Skeletal muscle tissue (tissue), 4 donors: ENCODE results near the gene RHBDF1. TPM values are rescaled to one million over a fixed set of nuclear protein-coding genes. Genes with fewer than 3 reads are reported as not detected.

ENCODE experiments used
- H3K27ac ChIP-seq: one replicate; pipeline ENCODE4 v1.7.0; 2013; ENCODE audit warnings: mild to moderate bottlenecking, low read depth, low read length, inconsistent platforms
- H3K27me3 ChIP-seq, 3 donors: one replicate each; pipeline ENCODE4 v1.7.0; 2013; ENCODE audit warnings: low read length in 3 of 3; ENCODE audit not compliant: control insufficient read depth in 3 of 3, insufficient read depth in 3 of 3
- H3K36me3 ChIP-seq, 3 donors: one replicate each; pipeline ENCODE4 v1.7.0; 2013; ENCODE audit warnings: low read length in 3 of 3; ENCODE audit not compliant: control insufficient read depth in 3 of 3, insufficient read depth in 3 of 3
- H3K4me1 ChIP-seq, 3 donors: one replicate each; pipeline ENCODE4 v1.7.0; 2013; ENCODE audit warnings: low read length in 3 of 3, mild to moderate bottlenecking in 3 of 3; ENCODE audit not compliant: control insufficient read depth in 3 of 3, insufficient read depth in 3 of 3
- H3K4me3 ChIP-seq, 3 donors: one replicate each; pipeline ENCODE4 v1.7.0; 2013; ENCODE audit warnings: low read length in 3 of 3
- H3K9ac ChIP-seq, 3 donors: one replicate each; pipeline ENCODE4 v1.7.0; 2013; ENCODE audit warnings: low read length in 3 of 3, mild to moderate bottlenecking in 3 of 3, moderate library complexity in 2 of 3, low read depth in 1 of 3
- H3K9me3 ChIP-seq, 3 donors: one replicate each; pipeline ENCODE4 v1.7.0; 2013; ENCODE audit warnings: low read length in 3 of 3; ENCODE audit not compliant: control insufficient read depth in 3 of 3
- total RNA-seq: library from RNA; depleted of rRNA; stranded (reverse); fragments of >200 nt; gene quantifications from one replicate; pipeline ENCODE4 v1.2.3, GENCODE V29; 2014
- donor health status: Osteomylitis.

RHBDF1 gene
- total RNA-seq, result 19.8 TPM

DNA sequence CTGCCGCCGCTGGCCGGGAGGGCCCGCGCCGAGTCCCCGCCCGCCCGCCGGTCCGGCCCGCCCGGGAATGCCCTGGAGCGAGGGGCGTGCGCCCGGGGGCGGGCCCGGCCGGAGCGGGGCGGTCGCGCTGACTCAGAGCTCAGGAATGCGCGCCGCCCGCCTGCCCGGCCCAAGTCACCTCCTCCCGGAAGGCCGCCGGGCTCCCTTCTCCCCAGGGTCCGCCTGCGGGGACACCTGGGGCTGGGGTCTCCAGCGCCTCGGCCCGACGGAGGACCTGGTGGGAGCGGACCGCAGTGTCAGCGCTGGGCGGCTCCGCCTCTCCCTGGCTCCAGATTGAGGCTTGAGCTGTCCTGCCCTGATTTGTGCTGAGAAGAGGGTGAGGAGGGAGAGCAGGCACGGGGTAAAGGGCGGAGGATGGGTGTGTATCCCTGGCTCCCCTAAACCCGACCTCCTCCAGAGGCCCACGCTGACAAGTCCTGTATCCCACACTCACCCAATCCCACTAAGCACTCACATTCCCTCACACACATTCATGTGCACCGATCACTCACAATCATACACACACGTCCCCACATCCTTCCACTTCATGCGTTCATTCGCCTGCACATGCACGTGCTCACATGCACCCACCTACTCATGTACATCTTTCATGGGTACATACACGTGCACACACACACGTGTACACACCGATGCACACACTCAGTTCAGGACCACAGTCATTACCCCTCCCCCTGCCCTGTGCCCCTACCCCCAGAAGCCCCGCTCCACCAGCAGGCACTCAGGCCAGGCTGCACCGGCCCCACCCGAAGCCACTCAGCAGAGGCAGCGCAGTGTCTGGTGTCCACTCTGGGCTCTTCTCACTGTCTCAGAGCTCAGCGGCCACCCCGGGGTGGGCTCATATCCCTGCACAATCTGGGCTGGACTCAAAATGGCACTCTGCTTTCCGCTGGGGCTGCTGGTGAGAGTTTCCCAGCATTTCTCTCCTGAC is at the start of gene RHBDF1:
Gene RHBDF1, minus strand, starts transcription at position 71 of the 988 bp plus-strand sequence. CDS start 7,616 bp downstream, outside the sequence.
- Histone ChIP-seq H3K4me3 (peak within 1 kb of the TSS; percentile 71 to 81 (median 78)), H3K9ac (peak within 1 kb of the TSS; percentile 81 to 87 (median 85)), H3K27me3 (no peaks in the 10 kb centered on the region), H3K27ac (peak within 1 kb of the TSS; percentile 84), H3K4me1 (peaks cover 83 to 87% (median 87%) of the 10 kb centered on the region in 3 donors), H3K36me3 (no peaks in the 10 kb centered on the region), H3K9me3 (no peaks in the 10 kb centered on the region)

DNA sequence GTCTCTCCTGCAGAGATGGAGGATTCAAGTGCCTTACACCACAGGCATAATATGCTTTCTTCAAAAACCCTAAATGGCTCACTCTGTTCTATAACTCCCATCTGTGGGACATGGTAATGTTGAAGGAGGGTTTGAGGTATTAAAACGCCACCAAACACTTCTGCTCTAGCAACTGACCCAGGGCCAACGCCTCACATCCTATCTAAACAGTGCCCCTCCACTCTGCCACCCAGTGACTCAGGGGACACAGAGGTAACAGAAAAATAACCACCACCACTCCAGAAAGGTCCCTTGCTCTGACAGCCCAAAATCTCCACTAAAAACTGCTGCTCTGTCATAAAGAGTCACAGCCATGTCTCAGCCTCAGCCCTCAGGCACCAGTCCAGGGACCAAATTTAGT is 48.3 kb upstream of the RHBDF1 start:
- peaks cover 0 to 5% (median 4%) of the 10 kb centered on the region in 3 donors for H3K4me1 ChIP-seq
- H3K9me3 ChIP-seq, result no peaks in the 10 kb centered on the region
- peaks cover 11 to 24% (median 13%) of the 10 kb centered on the region in 3 donors for H3K36me3 ChIP-seq
- no peaks in the 10 kb centered on the region for H3K27me3 ChIP-seq
- H3K27ac ChIP-seq, result no peak overlapping the region
- H3K9ac ChIP-seq, result peak overlapping the region in 1 of 3 donors; percentile 34
- no peak overlapping the region for H3K4me3 ChIP-seq

DNA sequence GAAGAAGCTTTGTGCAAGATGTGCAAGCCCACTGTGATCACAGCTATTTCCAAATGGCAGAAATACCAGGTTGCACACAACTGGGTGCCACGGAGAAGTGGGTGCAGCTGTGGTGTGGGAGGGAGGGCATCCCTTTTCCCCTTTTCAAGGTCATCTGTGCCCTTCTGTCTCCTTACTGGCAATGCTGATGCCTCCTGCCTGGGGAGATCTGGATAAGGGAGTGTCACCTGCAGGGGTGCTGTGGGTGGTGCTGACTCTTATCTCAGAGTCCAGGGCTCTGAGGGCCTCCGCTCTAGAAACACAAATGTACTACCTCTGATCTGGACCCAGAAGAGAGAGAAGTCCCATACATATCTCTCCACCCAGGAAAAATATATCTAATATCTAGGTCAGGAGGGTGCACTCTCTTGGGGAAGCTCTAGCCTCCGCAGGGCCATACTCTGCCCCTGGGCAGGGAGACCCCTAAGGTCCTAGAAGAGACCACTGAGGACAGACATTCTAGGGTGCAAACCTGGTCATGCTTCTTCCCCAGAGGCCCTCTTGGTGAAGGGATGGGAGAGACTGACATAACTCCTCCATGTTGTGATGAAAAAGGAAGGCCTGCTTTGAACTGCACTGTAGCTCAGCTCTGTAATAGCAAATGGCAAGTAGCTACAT is 47.5 kb upstream of the RHBDF1 start:
- no peak overlapping the region for H3K9ac ChIP-seq
- no peak overlapping the region for H3K27ac ChIP-seq
- H3K4me3 ChIP-seq, result no peak overlapping the region
- H3K4me1 ChIP-seq, result peaks cover 0 to 5% (median 4%) of the 10 kb centered on the region in 3 donors
- no peaks in the 10 kb centered on the region for H3K9me3 ChIP-seq
- peaks cover 11 to 27% (median 15%) of the 10 kb centered on the region in 3 donors for H3K36me3 ChIP-seq
- no peaks in the 10 kb centered on the region for H3K27me3 ChIP-seq

- Histone ChIP-seq H3K9ac (no peak overlapping the region), H3K27ac (no peak overlapping the region), H3K4me1 (peaks cover 0 to 5% (median 4%) of the 10 kb centered on the region in 3 donors), H3K27me3 (no peaks in the 10 kb centered on the region), H3K4me3 (no peak overlapping the region), H3K36me3 (peaks cover 11 to 27% (median 21%) of the 10 kb centered on the region in 3 donors), H3K9me3 (no peaks in the 10 kb centered on the region)
Observed at GRCh38 chr16:119295-119694, 46.9 kb upstream of the RHBDF1 start.

DNA sequence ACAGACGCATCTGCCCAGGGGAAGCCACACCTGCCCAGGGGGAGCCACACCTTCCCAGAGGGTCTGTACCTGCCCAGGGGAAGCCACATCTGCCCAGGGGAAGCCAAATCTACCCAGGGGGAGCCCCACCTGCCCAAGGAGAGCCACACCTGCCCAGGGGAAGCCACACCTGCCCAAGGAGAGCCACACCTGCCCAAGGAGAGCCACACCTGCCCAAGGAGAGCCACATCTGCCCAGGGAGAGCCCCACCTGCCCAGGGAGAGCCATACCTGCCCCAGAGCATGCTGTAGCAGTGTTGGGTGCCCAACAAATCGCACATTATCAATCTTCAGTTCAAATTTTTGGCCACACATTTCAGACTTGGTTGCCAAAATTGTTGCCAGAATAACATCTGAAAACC is 46.4 kb upstream of the RHBDF1 start:
- Histone ChIP-seq H3K4me1 (peaks cover 0 to 7% (median 4%) of the 10 kb centered on the region in 3 donors), H3K36me3 (peaks cover 14 to 31% (median 22%) of the 10 kb centered on the region in 3 donors), H3K27me3 (no peaks in the 10 kb centered on the region), H3K4me3 (no peak overlapping the region), H3K9me3 (no peaks in the 10 kb centered on the region), H3K27ac (no peak overlapping the region), H3K9ac (no peak overlapping the region)

DNA sequence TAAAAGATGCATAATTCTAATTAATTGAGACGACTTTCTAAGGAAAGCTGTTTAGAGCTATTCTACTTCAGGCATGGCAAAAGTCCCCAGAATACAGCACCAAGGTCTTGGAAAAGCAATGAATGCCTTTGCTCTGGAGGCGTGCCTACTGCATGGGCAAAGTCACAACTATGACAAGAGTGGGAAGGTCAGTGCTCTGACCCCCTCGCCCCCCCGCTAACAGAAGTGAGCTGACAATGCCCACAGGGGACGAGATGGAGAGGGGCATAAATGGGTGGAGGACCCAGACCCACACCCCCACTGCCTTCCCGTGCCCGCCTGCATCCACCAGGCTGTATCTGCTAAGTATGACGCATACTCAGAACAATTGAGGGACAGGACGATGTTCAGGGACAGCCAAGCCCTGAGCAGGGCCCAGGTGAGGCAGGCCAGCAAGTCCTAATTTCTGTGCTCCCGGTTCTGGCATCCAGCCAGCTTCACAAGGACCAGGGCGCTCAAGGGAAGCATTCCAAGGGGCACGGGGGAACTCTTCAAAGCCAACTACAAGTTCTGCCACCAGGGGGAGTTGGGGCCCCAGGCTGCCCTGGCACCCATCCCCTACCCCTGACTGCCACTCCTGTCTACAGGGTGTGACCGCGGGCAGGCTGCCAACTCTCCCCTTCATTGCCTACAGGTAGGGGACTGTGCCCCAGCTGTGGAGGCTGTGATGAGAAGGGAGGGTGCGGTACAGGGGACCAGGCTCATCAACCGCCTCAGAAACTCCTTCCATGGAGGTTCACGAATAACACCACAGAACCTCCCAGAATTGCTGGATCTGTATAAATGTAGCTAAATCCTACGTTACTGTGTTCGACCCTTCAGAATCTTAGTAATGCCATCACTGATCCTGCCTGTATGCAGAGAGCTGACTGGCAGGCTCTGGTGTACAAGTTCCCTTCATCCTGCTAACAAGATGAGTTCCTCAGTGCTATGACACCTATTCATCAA is 45.2 kb upstream of the RHBDF1 start:
- peaks cover 4 to 15% (median 7%) of the 10 kb centered on the region in 3 donors for H3K4me1 ChIP-seq
- no peaks in the 10 kb centered on the region for H3K9me3 ChIP-seq
- H3K27ac ChIP-seq, result no peak overlapping the region
- no peak overlapping the region for H3K9ac ChIP-seq
- no peaks in the 10 kb centered on the region for H3K27me3 ChIP-seq
- H3K4me3 ChIP-seq, result no peak overlapping the region
- H3K36me3 ChIP-seq, result peaks cover 16 to 25% (median 24%) of the 10 kb centered on the region in 3 donors

DNA sequence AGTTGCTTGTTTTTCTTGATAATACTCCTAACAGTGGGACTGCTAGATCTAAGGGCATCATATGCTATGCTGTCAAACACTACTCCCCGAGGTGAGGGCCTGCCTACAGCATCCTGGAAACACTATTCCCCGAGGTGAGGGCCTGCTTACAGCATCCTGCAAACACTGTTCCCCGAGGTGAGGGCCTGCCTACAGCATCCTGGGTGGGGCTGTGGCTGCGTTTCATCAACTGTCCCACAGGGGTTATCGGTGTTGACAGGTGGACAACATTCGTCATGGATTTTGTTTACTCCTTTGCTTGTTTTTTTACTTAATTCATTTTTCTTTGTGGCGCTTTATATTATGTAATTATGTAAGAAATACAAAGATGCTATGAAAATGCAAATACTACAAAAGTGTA is 43.6 kb upstream of the RHBDF1 start:
- peaks cover 4 to 15% (median 7%) of the 10 kb centered on the region in 3 donors for H3K4me1 ChIP-seq
- H3K27me3 ChIP-seq, result no peaks in the 10 kb centered on the region
- peaks cover 24 to 38% (median 35%) of the 10 kb centered on the region in 3 donors for H3K36me3 ChIP-seq
- no peak overlapping the region for H3K27ac ChIP-seq
- no peaks in the 10 kb centered on the region for H3K9me3 ChIP-seq
- H3K9ac ChIP-seq, result no peak overlapping the region
- no peak overlapping the region for H3K4me3 ChIP-seq

- Histone ChIP-seq H3K9me3 (no peaks in the 10 kb centered on the region), H3K4me3 (no peak overlapping the region), H3K9ac (no peak overlapping the region), H3K27me3 (no peaks in the 10 kb centered on the region), H3K36me3 (peaks cover 25 to 46% (median 41%) of the 10 kb centered on the region in 3 donors), H3K27ac (no peak overlapping the region), H3K4me1 (peaks cover 0 to 15% (median 7%) of the 10 kb centered on the region in 3 donors)
Observed at GRCh38 chr16:114327-114726, 41.9 kb upstream of the RHBDF1 start.

DNA sequence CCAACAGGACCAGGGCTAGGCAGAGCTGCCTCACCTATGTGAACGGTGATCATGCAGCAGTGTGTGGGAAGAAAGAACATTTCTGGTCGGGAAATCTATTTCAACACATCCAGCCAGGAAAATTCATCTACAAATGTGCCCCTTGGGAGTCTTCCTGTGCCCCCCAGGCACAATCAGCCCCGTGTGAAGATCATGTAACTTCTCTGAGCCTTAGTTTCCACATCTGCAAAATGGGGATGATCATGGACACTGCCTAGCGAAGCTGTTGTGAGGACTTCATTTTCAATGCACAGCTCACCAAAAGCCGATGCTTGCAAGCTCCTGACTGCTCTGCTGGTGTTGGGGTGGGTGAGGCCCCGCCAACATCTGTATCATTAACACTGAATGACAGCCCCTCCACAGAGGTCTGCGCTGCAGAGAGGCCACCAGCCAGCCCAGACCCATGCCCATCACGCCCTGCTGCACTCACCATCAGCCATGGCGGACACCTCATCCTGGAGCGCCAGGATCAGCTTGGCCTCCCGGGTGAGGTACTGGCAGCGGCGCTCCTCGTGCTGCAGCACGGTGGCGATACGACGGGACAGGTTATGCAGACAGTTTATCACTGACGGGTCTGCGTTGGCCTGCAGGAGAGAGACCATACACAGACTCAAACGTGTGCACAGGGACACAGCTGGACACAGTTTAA is 39.9 kb upstream of the RHBDF1 start:
- no peaks in the 10 kb centered on the region for H3K9me3 ChIP-seq
- no peak overlapping the region for H3K4me3 ChIP-seq
- H3K27me3 ChIP-seq, result no peaks in the 10 kb centered on the region
- H3K36me3 ChIP-seq, result peaks cover 33 to 49% (median 40%) of the 10 kb centered on the region in 3 donors
- H3K27ac ChIP-seq, result no peak overlapping the region
- H3K4me1 ChIP-seq, result peaks cover 0 to 10% (median 7%) of the 10 kb centered on the region in 3 donors
- H3K9ac ChIP-seq, result no peak overlapping the region
